ENCODE data around the gene BCR.

- TF ChIP-seq CTCF (IDR thresholded peaks at IDR 0.05), result no peak
- TF ChIP-seq POLR2A (IDR thresholded peaks at IDR 0.05), result no peak
- peak in 1 of 3 donors; percentile 19 for TF ChIP-seq POLR2AphosphoS5 (IDR thresholded peaks at IDR 0.05)
Observed at GRCh38 chr22:23305321-23305910, 125.1 kb downstream of the BCR start.
